ENCODE data around the gene ENPP1.

The ENPP1 gene

GRCh38 chr6:131846023-131846663 lies 38.3 kb downstream of the ENPP1 start:
- no peak overlapping the region for H3K4me3 ChIP-seq (ENCODE audit: low read depth in 1 of 2, low read length in 1 of 2)
- H3K36me3 ChIP-seq, result no peaks in the 10 kb centered on the region
- no peak overlapping the region for H3K27ac ChIP-seq
- no peaks in the 10 kb centered on the region for H3K27me3 ChIP-seq
- no peaks in the 10 kb centered on the region for H3K9me3 ChIP-seq
- H3K4me1 ChIP-seq (ENCODE audit: control insufficient read depth in 1 of 2, insufficient read depth in 1 of 2, low read depth in 1 of 2, low read length in 1 of 2), result no peaks in the 10 kb centered on the region
- TF ChIP-seq CTCF (IDR thresholded peaks at IDR 0.05), result no peak

DNA sequence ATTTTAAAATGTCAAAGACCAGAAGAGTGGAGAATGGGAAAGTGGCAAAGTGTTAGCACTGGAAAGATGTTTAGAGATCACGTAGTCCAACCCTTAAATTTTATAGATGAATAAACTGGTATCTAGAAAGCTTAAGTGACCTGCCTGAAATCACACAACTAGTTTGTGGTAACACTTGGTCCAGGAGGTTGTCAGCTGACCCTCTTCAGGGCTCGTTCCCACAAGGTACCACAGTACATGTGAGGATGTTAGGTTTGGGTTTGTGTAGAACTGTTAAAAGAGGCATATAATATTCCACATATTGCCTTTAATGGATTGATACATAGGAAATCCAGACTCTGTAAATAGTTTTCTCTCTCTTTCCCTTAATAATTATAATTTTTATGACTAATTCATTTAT lies 39.1 kb downstream of the ENPP1 start:
- TF ChIP-seq CTCF (IDR thresholded peaks at IDR 0.05), result no peak
- H3K27ac ChIP-seq, result no peak overlapping the region
- H3K9me3 ChIP-seq, result no peaks in the 10 kb centered on the region
- no peaks in the 10 kb centered on the region for H3K4me1 ChIP-seq (ENCODE audit: control insufficient read depth in 1 of 2, insufficient read depth in 1 of 2, low read depth in 1 of 2, low read length in 1 of 2)
- H3K4me3 ChIP-seq (ENCODE audit: low read depth in 1 of 2, low read length in 1 of 2), result no peak overlapping the region
- no peaks in the 10 kb centered on the region for H3K27me3 ChIP-seq
- no peaks in the 10 kb centered on the region for H3K36me3 ChIP-seq

GRCh38 chr6:131849799-131850198 lies 42.0 kb downstream of the ENPP1 start:
- no peaks in the 10 kb centered on the region for H3K4me1 ChIP-seq (ENCODE audit: control insufficient read depth in 1 of 2, insufficient read depth in 1 of 2, low read depth in 1 of 2, low read length in 1 of 2)
- H3K4me3 ChIP-seq (ENCODE audit: low read depth in 1 of 2, low read length in 1 of 2), result no peak overlapping the region
- H3K36me3 ChIP-seq, result no peaks in the 10 kb centered on the region
- H3K27ac ChIP-seq, result no peak overlapping the region
- no peaks in the 10 kb centered on the region for H3K9me3 ChIP-seq
- H3K27me3 ChIP-seq, result no peaks in the 10 kb centered on the region
- no peak for TF ChIP-seq CTCF (IDR thresholded peaks at IDR 0.05)

DNA sequence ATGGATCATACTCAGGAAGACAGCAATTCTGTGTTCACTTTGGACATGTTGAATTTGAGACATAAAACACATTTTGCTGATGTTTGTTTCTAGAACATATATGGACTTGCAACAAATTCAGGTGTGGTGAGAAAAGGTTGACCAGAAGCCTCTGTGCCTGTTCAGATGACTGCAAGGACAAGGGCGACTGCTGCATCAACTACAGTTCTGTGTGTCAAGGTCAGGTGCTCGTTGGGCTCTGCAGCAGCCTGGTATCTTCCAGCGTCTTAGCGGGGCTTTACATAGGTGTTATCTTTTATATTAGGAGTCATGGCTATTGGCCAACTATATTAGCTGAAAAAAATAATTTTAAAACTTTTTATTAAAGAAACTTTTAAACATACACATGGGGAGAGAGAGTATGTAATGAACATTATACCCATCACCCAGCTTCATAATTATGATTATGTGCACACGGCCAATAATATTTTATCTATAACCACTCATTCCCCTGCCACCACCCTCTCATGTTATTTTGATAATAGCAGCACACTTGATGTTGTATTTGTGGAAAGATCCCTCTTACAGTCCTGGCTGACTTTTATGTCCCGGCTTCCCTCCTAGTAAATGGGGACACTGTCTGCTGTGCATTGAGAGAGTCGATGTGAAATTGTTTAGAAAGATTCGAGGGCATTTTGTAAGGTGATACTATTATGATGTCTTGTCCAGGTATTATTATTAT lies 43.4 kb downstream of the ENPP1 start:
- H3K4me1 ChIP-seq (ENCODE audit: control insufficient read depth in 1 of 2, insufficient read depth in 1 of 2, low read depth in 1 of 2, low read length in 1 of 2), result no peaks in the 10 kb centered on the region
- H3K27me3 ChIP-seq, result no peaks in the 10 kb centered on the region
- H3K9me3 ChIP-seq, result no peaks in the 10 kb centered on the region
- no peaks in the 10 kb centered on the region for H3K36me3 ChIP-seq
- no peak for TF ChIP-seq CTCF (IDR thresholded peaks at IDR 0.05)
- no peak overlapping the region for H3K27ac ChIP-seq
- no peak overlapping the region for H3K4me3 ChIP-seq (ENCODE audit: low read depth in 1 of 2, low read length in 1 of 2)

GRCh38 chr6:131852200-131852599 lies 44.4 kb downstream of the ENPP1 start:
- Histone ChIP-seq H3K4me3 (ENCODE audit: low read depth in 1 of 2, low read length in 1 of 2) (no peak overlapping the region), H3K4me1 (ENCODE audit: control insufficient read depth in 1 of 2, insufficient read depth in 1 of 2, low read depth in 1 of 2, low read length in 1 of 2) (no peaks in the 10 kb centered on the region), H3K27ac (no peak overlapping the region), H3K36me3 (no peaks in the 10 kb centered on the region), H3K27me3 (no peaks in the 10 kb centered on the region), H3K9me3 (no peaks in the 10 kb centered on the region)
- TF ChIP-seq CTCF (IDR thresholded peaks at IDR 0.05), result no peak
